Hepatocyte (in vitro differentiated cells): ENCODE data around the gene PTPN3.

Experiments used
- CTCF ChIP-seq: fragments of 200-600 bp; sonication (generic); IDR thresholded peaks from 2 replicates; pipeline ENCODE4 v1.5.1; 2016; ENCODE audit warnings: antibody characterized with exemption, mild to moderate bottlenecking; ENCODE audit not compliant: poor library complexity
- EZH2phosphoT487 ChIP-seq: fragments of 200-600 bp; sonication (generic); IDR thresholded peaks from one replicate; pipeline ENCODE4 v1.6.1; 2018; ENCODE audit warnings: antibody characterized with exemption, mild to moderate bottlenecking, low read depth, moderate library complexity; ENCODE audit not compliant: unreplicated experiment, severe bottlenecking

- TF ChIP-seq CTCF, result no peak
- no peak for TF ChIP-seq EZH2phosphoT487
These were observed 26.4 kb downstream of the PTPN3 start for GRCh38 chr9:109471475-109472393.
